ENCODE results near the gene USP35. TPM values are rescaled to one million over a fixed set of nuclear protein-coding genes. Genes with fewer than 3 reads are reported as not detected.

Gene USP35
- total and polyA plus RNA-seq, 7 donors: 1.3 to 7.1 (median 3.3) TPM

DNA sequence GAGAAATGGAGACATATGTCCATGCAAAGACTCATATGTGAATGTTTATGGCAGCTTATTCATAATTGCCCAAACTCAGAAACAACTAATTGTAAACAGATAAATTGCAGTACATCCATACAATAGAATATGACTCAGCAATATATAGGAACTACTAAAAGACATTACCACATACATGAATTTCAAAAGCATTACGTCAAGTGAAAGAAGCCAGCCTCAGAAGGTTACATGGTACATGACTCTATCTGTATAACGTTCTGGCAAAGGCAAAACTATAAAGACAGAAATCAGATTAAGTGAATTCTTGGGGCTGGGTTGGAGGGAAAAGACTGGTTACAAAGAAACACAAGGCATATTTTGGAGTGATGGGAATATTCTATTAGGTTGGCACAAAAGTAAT lies 7.5 kb upstream of the USP35 start:
- intact Hi-C loops (cut with DNase I): no loop called here
- Histone ChIP-seq H3K4me1 (no peaks in the 10 kb centered on the region), H3K27ac (no peak overlapping the region), H3K36me3 (ENCODE audit: insufficient read depth in 1 of 2, low read depth in 1 of 2) (peaks cover 0 to 6% of the 10 kb centered on the region in 2 donors), H3K4me3 (no peak overlapping the region), H3K9me3 (no peaks in the 10 kb centered on the region), H3K27me3 (ENCODE audit: insufficient read depth in 3 of 3, low read length in 2 of 3) (no peaks in the 10 kb centered on the region)
- ATAC-seq (no peak), DNase-seq (no peak)
- TF ChIP-seq, protein P1, sequence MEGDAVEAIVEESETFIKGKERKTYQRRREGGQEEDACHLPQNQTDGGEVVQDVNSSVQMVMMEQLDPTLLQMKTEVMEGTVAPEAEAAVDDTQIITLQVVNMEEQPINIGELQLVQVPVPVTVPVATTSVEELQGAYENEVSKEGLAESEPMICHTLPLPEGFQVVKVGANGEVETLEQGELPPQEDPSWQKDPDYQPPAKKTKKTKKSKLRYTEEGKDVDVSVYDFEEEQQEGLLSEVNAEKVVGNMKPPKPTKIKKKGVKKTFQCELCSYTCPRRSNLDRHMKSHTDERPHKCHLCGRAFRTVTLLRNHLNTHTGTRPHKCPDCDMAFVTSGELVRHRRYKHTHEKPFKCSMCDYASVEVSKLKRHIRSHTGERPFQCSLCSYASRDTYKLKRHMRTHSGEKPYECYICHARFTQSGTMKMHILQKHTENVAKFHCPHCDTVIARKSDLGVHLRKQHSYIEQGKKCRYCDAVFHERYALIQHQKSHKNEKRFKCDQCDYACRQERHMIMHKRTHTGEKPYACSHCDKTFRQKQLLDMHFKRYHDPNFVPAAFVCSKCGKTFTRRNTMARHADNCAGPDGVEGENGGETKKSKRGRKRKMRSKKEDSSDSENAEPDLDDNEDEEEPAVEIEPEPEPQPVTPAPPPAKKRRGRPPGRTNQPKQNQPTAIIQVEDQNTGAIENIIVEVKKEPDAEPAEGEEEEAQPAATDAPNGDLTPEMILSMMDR (IDR thresholded peaks at IDR 0.05): no peak
- WGBS, 3 donors: 78 to 91% (median 84%) methylated on average over 2 of the region's 2 CpGs

DNA sequence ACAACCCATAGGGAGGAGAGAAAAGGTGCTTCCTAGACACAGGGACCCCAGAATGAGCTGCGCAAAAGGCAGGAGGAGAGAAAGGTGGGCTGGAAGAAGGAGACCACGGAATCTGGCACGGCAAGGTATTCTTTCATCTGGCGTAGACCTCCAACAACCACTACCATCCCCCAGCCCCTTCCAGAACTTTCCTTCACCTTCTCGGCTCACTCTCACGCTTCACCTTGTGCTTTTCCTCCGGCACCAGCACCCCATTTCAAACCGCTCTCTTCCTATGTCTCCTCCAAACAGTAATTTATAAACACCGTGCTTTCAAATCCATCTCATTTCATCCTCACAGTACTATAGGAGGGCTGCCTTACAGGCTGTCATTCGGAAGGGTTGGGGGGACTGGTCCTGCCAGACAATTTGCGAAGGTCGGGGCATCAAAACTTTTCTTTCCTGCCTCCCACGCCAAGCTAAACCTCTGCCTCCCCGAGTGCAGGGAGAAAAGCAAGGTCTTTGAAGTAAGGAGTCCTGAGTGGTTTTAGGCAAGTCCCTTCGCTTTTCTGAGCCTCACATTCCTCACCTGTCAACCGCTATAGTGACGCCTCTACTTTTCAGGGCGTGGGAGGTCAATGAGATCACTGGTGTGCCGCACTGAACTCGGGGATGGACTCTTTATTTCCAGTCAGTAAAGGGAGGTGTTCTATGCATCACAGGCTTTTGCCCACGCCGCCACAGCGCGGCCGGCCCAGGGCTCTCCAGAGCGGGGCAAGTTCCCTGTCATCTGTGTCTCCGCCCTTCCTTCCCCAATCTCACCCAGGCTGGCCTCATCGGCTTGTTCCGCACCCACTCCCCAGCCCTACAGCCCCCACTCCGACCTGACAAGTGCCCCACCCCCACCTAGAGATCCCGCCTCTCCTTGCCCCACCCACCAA lies 1.1 kb upstream of the USP35 start:
- TF ChIP-seq, protein P1 (IDR thresholded peaks at IDR 0.05): no peak
- Histone ChIP-seq H3K36me3 (ENCODE audit: insufficient read depth in 1 of 2, low read depth in 1 of 2) (peaks cover 0 to 8% of the 10 kb centered on the region in 2 donors), H3K27ac (peak overlapping the region; percentile 79), H3K4me3 (peak overlapping the region; percentile 98), H3K9me3 (no peaks in the 10 kb centered on the region), H3K4me1 (peaks cover 37% of the 10 kb centered on the region), H3K27me3 (ENCODE audit: insufficient read depth in 3 of 3, low read length in 2 of 3) (no peaks in the 10 kb centered on the region)
- WGBS, 3 donors: 18 to 24% (median 21%) methylated on average over 31 of the region's 31 CpGs
- ATAC-seq: peak; percentile 14 to 41 (median 27)
- no peak for DNase-seq
- intact Hi-C loops (cut with DNase I): loop anchor here (5.0 kb wide), 4 partner anchors 45 to 125 kb away; partner anchors contain the start of genes ALG8 (in 1 of the 2), NDUFC2 (in 1 of the 2) and THRSP (in 1 of the 2)

DNA sequence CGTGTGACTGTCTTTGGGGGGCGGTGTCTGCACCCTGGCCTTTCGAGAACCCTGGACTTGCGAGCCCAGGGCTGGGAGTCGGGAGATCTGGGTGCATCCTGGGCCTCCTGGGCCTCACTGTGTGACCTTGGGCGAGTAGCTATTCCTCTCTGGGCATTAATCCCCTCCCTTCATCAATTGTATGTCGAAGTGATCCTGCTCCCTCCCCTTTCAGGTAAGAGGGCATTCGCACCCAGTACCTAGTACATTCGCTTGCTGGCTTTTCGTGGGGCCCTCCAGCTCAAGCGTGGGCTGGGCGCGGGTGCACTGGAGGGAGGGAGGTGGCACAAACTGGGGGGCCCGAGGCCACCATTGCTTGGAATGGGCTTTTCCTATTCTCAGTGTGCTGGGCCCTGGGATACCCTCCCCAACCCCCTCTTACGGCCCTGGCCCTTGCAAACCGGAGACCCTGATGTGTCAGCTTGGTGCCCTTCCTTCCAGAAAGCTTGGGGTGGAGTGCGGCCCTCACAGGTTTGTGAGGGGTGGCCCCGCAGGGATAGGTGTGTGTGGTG lies 530 bp downstream of the USP35 start:
- Histone ChIP-seq H3K4me1 (peaks cover 41% of the 10 kb centered on the region), H3K27ac (peak overlapping the region; percentile 79), H3K27me3 (ENCODE audit: insufficient read depth in 3 of 3, low read length in 2 of 3) (no peaks in the 10 kb centered on the region), H3K36me3 (ENCODE audit: insufficient read depth in 1 of 2, low read depth in 1 of 2) (peaks cover 0 to 6% of the 10 kb centered on the region in 2 donors), H3K9me3 (no peaks in the 10 kb centered on the region), H3K4me3 (peak overlapping the region; percentile 98)
- TF ChIP-seq, protein P1 (IDR thresholded peaks at IDR 0.05): no peak
- WGBS, 3 donors: 23 to 40% (median 25%) methylated on average over 17 to 18 of the region's 18 CpGs
- no peak for DNase-seq
- ATAC-seq: no peak
- intact Hi-C loops (cut with DNase I): loop anchor here (5.0 kb wide), 4 partner anchors 47 to 127 kb away; partner anchors contain the start of genes ALG8 (in 1 of the 2), NDUFC2 (in 1 of the 2) and THRSP (in 1 of the 2)

DNA sequence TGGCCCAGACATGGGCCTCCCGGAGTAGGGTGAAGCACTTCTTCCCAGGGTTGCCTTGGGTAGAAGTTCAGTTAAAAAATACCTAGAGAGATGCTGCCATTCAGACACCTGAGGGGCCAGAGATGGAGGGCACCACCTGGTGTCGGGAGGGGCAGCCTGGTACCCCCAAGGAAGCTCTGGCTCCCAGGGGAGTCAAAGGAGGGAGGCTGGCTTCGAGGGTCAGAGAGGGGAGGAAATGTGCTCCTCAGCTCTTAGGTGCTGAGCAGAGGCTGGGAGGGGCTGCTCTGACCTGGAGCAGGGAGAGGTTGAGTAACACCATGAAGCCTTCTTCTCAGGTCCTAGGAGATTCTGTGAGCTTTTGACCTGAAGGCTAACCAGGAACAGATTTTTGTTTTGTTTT lies 1.1 kb downstream of the USP35 start:
- no peaks in the 10 kb centered on the region for H3K9me3 ChIP-seq
- no peaks in the 10 kb centered on the region for H3K27me3 ChIP-seq (ENCODE audit: insufficient read depth in 3 of 3, low read length in 2 of 3)
- H3K4me3 ChIP-seq: peak overlapping the region; percentile 98
- H3K4me1 ChIP-seq: peaks cover 41% of the 10 kb centered on the region
- intact Hi-C loops (cut with DNase I): loop anchor here (5.0 kb wide), 4 partner anchors 48 to 128 kb away; partner anchors contain the start of genes ALG8 (in 1 of the 2), NDUFC2 (in 1 of the 2) and THRSP (in 1 of the 2)
- no peak for ATAC-seq
- H3K27ac ChIP-seq: peak overlapping the region; percentile 1
- no peak for DNase-seq
- WGBS, 3 donors: 46 to 56% (median 53%) methylated on average over 3 of the region's 3 CpGs
- TF ChIP-seq, protein P1 (IDR thresholded peaks at IDR 0.05): no peak
- H3K36me3 ChIP-seq (ENCODE audit: insufficient read depth in 1 of 2, low read depth in 1 of 2): peaks cover 0 to 6% of the 10 kb centered on the region in 2 donors
